ENCODE data around the gene ABCA6.
"Not testable (repeated sequence)": the region's sequence is repeated elsewhere in the genome, so short reads cannot be mapped to it uniquely, and the experiment has no call there.

Gene ABCA6, protein sequence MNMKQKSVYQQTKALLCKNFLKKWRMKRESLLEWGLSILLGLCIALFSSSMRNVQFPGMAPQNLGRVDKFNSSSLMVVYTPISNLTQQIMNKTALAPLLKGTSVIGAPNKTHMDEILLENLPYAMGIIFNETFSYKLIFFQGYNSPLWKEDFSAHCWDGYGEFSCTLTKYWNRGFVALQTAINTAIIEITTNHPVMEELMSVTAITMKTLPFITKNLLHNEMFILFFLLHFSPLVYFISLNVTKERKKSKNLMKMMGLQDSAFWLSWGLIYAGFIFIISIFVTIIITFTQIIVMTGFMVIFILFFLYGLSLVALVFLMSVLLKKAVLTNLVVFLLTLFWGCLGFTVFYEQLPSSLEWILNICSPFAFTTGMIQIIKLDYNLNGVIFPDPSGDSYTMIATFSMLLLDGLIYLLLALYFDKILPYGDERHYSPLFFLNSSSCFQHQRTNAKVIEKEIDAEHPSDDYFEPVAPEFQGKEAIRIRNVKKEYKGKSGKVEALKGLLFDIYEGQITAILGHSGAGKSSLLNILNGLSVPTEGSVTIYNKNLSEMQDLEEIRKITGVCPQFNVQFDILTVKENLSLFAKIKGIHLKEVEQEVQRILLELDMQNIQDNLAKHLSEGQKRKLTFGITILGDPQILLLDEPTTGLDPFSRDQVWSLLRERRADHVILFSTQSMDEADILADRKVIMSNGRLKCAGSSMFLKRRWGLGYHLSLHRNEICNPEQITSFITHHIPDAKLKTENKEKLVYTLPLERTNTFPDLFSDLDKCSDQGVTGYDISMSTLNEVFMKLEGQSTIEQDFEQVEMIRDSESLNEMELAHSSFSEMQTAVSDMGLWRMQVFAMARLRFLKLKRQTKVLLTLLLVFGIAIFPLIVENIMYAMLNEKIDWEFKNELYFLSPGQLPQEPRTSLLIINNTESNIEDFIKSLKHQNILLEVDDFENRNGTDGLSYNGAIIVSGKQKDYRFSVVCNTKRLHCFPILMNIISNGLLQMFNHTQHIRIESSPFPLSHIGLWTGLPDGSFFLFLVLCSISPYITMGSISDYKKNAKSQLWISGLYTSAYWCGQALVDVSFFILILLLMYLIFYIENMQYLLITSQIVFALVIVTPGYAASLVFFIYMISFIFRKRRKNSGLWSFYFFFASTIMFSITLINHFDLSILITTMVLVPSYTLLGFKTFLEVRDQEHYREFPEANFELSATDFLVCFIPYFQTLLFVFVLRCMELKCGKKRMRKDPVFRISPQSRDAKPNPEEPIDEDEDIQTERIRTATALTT (N-terminal part only)

DNA sequence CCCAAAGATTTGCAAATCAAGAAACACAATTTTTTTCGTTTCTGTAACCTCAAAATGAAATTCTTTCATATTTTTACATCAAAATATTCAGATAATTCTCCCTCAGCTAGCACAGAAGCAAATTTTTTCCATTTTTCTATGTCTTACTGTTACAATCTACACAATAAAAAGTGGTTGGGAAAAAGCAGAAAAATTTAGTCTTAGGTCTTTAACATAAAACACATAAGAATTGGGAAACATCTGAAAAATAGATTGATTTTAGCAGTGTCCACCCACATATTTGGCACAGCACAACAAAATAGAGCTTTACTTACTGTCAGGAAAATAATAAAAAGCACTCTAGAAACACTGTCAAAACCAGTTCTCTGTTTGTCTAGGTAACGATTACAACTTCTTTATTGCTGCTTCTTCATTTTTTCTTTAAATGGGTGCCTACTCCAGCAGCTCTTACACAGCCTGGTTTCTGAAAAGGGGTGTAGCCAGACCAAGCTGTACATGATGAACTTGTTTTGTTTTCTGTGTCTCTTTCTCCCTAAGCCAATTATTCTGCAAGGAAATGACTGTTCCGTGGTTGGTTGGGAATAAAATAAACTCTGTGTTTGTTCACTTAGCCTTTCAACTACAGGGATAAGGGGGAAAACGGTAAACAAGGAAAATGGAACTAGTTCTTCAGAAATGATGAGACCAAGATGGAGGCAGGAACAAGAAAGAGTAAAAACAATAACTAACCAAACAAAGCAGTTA, at the start of gene ABCA6:
Gene ABCA6 (minus strand): TSS at position 465 of the 744 bp plus-strand sequence. CDS start 1,192 bp downstream, outside the sequence.
- CTCF ChIA-PET, result no interaction called here
- Mint-ChIP-seq H3K27ac (no peak within 1 kb of the TSS), H3K9me3 (no peaks in the 10 kb centered on the region), H3K27me3 (peaks cover 9% of the 10 kb centered on the region), H3K36me3 (no peaks in the 10 kb centered on the region), H3K4me3 (no peak within 1 kb of the TSS), H3K4me1 (no peaks in the 10 kb centered on the region)
- DNase-seq, result no peak

GRCh38 chr17:69188796-69189195, 47.1 kb upstream of the ABCA6 start:
- DNase-seq, result no peak
- Mint-ChIP-seq H3K36me3 (no peaks in the 10 kb centered on the region), H3K4me1 (no peaks in the 10 kb centered on the region), H3K27me3 (no peaks in the 10 kb centered on the region), H3K27ac (no peak overlapping the region), H3K9me3 (no peaks in the 10 kb centered on the region), H3K4me3 (no peak overlapping the region)
- CTCF ChIA-PET, result interaction anchor here (0.7 kb wide), 1 partner anchor 1524 kb away, joined by 3 read pairs; no protein-coding TSS in a partner anchor

DNA sequence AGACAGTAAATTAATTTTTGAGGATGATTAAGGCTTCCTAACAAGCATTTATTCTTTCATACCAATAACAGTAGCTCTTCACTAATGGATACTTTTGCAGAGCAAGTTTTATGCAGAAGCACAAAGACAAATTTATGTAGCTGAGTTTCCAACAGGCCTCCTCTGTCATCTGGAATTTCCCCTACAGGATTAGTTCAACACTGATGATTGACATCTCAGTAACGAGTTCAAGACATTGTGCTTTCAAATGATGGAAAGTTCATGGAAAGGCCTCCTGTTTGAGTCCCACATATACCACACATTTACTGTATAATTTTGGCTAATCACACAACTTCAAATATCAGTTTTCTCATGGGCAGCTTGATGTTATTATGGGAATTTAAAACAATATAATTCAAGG, 46.4 kb upstream of the ABCA6 start:
- DNase-seq, result no peak
- H3K9me3 Mint-ChIP-seq, result no peaks in the 10 kb centered on the region
- CTCF ChIA-PET, result no interaction called here
- no peaks in the 10 kb centered on the region for H3K4me1 Mint-ChIP-seq
- no peaks in the 10 kb centered on the region for H3K36me3 Mint-ChIP-seq
- no peaks in the 10 kb centered on the region for H3K27me3 Mint-ChIP-seq
- H3K4me3 Mint-ChIP-seq, result no peak overlapping the region
- no peak overlapping the region for H3K27ac Mint-ChIP-seq

DNA sequence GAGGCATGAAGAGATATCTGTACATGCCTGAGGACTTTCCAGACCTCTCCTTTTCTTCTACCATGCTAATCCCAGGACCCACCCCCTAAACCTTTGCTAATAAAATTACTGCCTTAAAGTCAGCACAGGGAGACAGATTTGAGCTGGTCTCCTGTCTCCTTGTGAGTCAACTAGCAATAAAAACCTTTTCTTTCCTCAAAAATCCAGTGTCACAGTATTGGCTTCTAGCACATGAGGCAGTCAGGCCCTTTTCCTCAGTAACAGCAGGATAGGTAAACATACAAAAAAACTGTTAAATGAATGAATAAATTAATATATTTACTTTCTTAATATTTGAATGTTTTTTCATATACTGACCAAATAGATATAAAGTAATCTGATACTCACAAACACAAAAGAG, 45.6 kb upstream of the ABCA6 start:
- DNase-seq, result no peak
- Mint-ChIP-seq H3K4me1 (no peaks in the 10 kb centered on the region), H3K27ac (no peak overlapping the region), H3K36me3 (no peaks in the 10 kb centered on the region), H3K27me3 (no peaks in the 10 kb centered on the region), H3K4me3 (no peak overlapping the region), H3K9me3 (no peaks in the 10 kb centered on the region)
- CTCF ChIA-PET, result no interaction called here

DNA sequence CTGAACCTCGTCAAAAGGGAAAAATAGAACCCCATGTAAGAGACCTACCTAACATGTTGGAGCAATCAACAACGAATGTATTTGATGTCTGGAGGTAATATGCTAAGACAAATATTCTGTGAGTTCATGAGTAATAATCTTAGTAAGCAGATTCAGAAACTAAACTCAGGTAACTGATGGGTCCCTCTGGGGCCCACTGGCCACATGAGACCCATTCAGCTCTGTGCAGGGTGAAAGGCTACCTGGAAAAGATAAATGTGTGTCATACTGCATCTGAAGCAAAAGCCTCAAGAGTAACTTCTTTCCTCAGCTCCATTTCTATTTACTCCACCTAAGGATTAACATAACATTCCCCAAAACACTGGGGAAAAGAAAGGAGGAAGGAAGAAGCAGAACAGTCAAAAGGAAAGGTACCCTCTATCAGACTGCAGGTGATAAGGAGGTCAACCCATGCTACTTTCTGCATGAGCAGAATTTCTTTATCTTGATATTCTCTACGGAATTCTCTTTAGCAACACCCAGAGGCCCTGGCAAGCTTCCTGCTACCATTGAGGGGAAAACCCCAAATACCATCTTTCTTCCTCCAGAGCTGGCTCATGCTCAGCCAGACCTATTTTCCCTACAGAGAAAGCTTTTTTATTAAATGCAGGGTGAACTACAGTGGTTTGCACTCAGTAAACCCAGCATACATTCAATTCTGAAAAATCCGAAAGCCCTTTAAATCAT, 37.7 kb upstream of the ABCA6 start:
- no peak overlapping the region for H3K4me3 Mint-ChIP-seq
- no peaks in the 10 kb centered on the region for H3K27me3 Mint-ChIP-seq
- no peak overlapping the region for H3K27ac Mint-ChIP-seq
- no peaks in the 10 kb centered on the region for H3K9me3 Mint-ChIP-seq
- no peak for DNase-seq
- CTCF ChIA-PET, result no interaction called here
- no peaks in the 10 kb centered on the region for H3K36me3 Mint-ChIP-seq
- no peaks in the 10 kb centered on the region for H3K4me1 Mint-ChIP-seq

GRCh38 chr17:69176457-69176795, 34.7 kb upstream of the ABCA6 start:
- Mint-ChIP-seq H3K4me3 (no peak overlapping the region), H3K27ac (no peak overlapping the region), H3K4me1 (no peaks in the 10 kb centered on the region), H3K36me3 (no peaks in the 10 kb centered on the region), H3K27me3 (no peaks in the 10 kb centered on the region), H3K9me3 (no peaks in the 10 kb centered on the region)
- no peak for DNase-seq
- CTCF ChIA-PET, result no interaction called here

- H3K27ac Mint-ChIP-seq, result no peak overlapping the region
- H3K27me3 Mint-ChIP-seq, result no peaks in the 10 kb centered on the region
- H3K36me3 Mint-ChIP-seq, result no peaks in the 10 kb centered on the region
- H3K9me3 Mint-ChIP-seq, result no peaks in the 10 kb centered on the region
- no peak for DNase-seq
- H3K4me3 Mint-ChIP-seq, result no peak overlapping the region
- no peaks in the 10 kb centered on the region for H3K4me1 Mint-ChIP-seq
- CTCF ChIA-PET, result no interaction called here
Observed at GRCh38 chr17:69175625-69176456, 34.1 kb upstream of the ABCA6 start.

- Mint-ChIP-seq H3K27ac (no peak overlapping the region), H3K9me3 (no peaks in the 10 kb centered on the region), H3K4me3 (no peak overlapping the region), H3K4me1 (no peaks in the 10 kb centered on the region), H3K36me3 (no peaks in the 10 kb centered on the region), H3K27me3 (no peaks in the 10 kb centered on the region)
- CTCF ChIA-PET, result no interaction called here
- no peak for DNase-seq
Observed at GRCh38 chr17:69175262-69175624, 33.5 kb upstream of the ABCA6 start.

DNA sequence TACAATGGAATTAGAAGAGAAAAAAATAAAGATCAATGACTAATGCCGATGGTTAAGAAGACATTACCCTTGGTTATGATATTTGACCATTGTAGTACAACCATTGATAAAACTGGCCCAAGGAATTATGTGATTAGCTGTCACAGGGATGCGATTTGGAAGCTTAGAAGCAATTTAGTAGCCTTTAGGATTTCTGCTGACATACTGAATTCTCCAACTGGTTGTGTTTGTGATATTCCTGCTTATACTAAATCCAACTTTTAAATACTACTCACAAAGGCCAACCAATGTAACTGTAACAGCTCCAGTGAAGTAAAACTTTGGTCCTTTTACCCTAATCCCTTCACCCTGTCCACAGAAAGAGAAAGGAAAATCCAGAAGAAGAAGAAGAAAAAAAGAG, 31.4 kb upstream of the ABCA6 start:
- CTCF ChIA-PET, result no interaction called here
- Mint-ChIP-seq H3K9me3 (no peaks in the 10 kb centered on the region), H3K4me3 (no peak overlapping the region), H3K27me3 (no peaks in the 10 kb centered on the region), H3K27ac (no peak overlapping the region), H3K4me1 (no peaks in the 10 kb centered on the region), H3K36me3 (no peaks in the 10 kb centered on the region)
- DNase-seq, result no peak

DNA sequence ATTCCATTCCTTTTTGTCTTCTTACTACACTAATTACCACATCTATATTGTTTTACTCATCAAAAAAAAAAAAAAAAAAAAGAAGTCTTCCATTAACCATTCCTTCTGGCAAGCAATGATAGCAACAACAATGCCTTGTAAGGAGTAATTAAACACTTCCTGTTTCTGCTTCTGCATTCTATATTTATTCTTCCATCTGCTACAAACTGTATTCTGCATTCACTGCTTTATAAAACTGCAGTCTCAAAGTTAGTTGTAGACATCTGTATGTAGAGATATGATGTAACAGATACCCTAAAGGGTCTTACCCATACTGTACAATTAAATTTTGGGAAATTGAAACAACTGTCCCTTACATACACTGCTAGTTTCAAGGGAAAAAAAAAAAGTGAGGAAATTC, 28.7 kb upstream of the ABCA6 start:
- no peaks in the 10 kb centered on the region for H3K36me3 Mint-ChIP-seq
- DNase-seq, result no peak
- CTCF ChIA-PET, result no interaction called here
- H3K9me3 Mint-ChIP-seq, result no peaks in the 10 kb centered on the region
- no peaks in the 10 kb centered on the region for H3K4me1 Mint-ChIP-seq
- no peak overlapping the region for H3K27ac Mint-ChIP-seq
- no peaks in the 10 kb centered on the region for H3K27me3 Mint-ChIP-seq
- no peak overlapping the region for H3K4me3 Mint-ChIP-seq

GRCh38 chr17:69168642-69169041, 26.9 kb upstream of the ABCA6 start:
- H3K4me3 Mint-ChIP-seq, H3K36me3 Mint-ChIP-seq, H3K27me3 Mint-ChIP-seq, H3K4me1 Mint-ChIP-seq, CTCF ChIA-PET, H3K27ac Mint-ChIP-seq, H3K9me3 Mint-ChIP-seq, DNase-seq: not testable (repeated sequence)

DNA sequence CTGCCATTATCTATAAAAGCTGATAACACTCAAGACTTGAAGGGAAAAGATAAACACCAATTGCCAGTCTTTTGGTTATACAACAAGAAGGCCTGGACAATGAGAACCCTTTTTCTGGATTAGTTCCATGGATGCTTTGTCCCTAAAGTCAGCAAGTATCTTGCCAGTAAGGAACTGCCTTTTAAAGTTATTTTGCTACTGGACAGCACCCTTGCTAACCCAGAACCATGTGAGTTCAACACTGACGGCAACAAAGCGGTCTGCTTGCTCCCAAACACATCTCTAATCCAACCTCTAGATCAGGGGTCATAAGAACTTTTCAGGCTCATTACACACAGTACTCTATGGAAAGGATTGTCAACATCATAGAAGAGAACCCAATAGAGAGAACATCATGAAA, 25.3 kb upstream of the ABCA6 start:
- CTCF ChIA-PET, result no interaction called here
- DNase-seq, result no peak
- Mint-ChIP-seq H3K36me3 (no peaks in the 10 kb centered on the region), H3K27ac (no peak overlapping the region), H3K4me1 (no peaks in the 10 kb centered on the region), H3K9me3 (no peaks in the 10 kb centered on the region), H3K4me3 (no peak overlapping the region), H3K27me3 (no peaks in the 10 kb centered on the region)

GRCh38 chr17:69164206-69164605, 22.5 kb upstream of the ABCA6 start:
- H3K27ac Mint-ChIP-seq, result no peak overlapping the region
- no peak for DNase-seq
- H3K36me3 Mint-ChIP-seq, result no peaks in the 10 kb centered on the region
- CTCF ChIA-PET, result no interaction called here
- H3K4me1 Mint-ChIP-seq, result no peaks in the 10 kb centered on the region
- H3K27me3 Mint-ChIP-seq, result no peaks in the 10 kb centered on the region
- H3K9me3 Mint-ChIP-seq, result no peaks in the 10 kb centered on the region
- no peak overlapping the region for H3K4me3 Mint-ChIP-seq

Measured in activated naive CD4-positive, alpha-beta T cell treated with anti-CD3 and anti-CD28 coated beads, Interleukin-2, amount 10 ng/mL, durations not matched to agents 7 days and 5 days (primary cell).